ENCODE results near the gene POLR1D. TPM values are rescaled to one million over a fixed set of nuclear protein-coding genes. Genes with fewer than 3 reads are reported as not detected.
"Not testable (repeated sequence)": the region's sequence is repeated elsewhere in the genome, so short reads cannot be mapped to it uniquely, and the experiment has no call there.

The POLR1D gene
- total RNA-seq, 1 donor from 2014 or later: 120 TPM

GRCh38 chr13:27628081-27628480 is 6.4 kb downstream of the POLR1D start:
- no peak for DNase-seq (ENCODE audit: low spot score in 2 of 2, unreplicated experiment in 2 of 2)
- Mint-ChIP-seq H3K4me3 (no peak overlapping the region), H3K27me3 (ENCODE audit: low read depth) (no peaks in the 10 kb centered on the region), H3K36me3 (peaks cover 38% of the 10 kb centered on the region), H3K9me3 (no peaks in the 10 kb centered on the region), H3K27ac (no peak overlapping the region), H3K4me1 (peaks cover 12% of the 10 kb centered on the region)
- TF ChIP-seq CTCF (IDR thresholded peaks at IDR 0.05; ENCODE audit: unreplicated experiment): no peak

- not testable (repeated sequence) for H3K4me1 Mint-ChIP-seq; H3K4me3 Mint-ChIP-seq; DNase-seq (ENCODE audit: low spot score in 2 of 2, unreplicated experiment in 2 of 2); H3K27ac Mint-ChIP-seq; H3K9me3 Mint-ChIP-seq; H3K27me3 Mint-ChIP-seq (ENCODE audit: low read depth)
- H3K36me3 Mint-ChIP-seq: peaks cover 34% of the 10 kb centered on the region
Observed at GRCh38 chr13:27628766-27629165, 7.1 kb downstream of the POLR1D start.

GRCh38 chr13:27631156-27631555 is 9.5 kb downstream of the POLR1D start:
- Mint-ChIP-seq H3K4me1 (peaks cover 5% of the 10 kb centered on the region), H3K9me3 (no peaks in the 10 kb centered on the region), H3K27ac (no peak overlapping the region), H3K36me3 (peaks cover 27% of the 10 kb centered on the region), H3K27me3 (ENCODE audit: low read depth) (no peaks in the 10 kb centered on the region), H3K4me3 (no peak overlapping the region)
- DNase-seq (ENCODE audit: low spot score in 2 of 2, unreplicated experiment in 2 of 2): no peak
- TF ChIP-seq CTCF (IDR thresholded peaks at IDR 0.05; ENCODE audit: unreplicated experiment): no peak

- Mint-ChIP-seq H3K9me3 (no peaks in the 10 kb centered on the region), H3K4me1 (peaks cover 8% of the 10 kb centered on the region), H3K36me3 (peaks cover 27% of the 10 kb centered on the region), H3K27ac (no peak overlapping the region), H3K27me3 (ENCODE audit: low read depth) (no peaks in the 10 kb centered on the region), H3K4me3 (no peak overlapping the region)
- DNase-seq (ENCODE audit: low spot score in 2 of 2, unreplicated experiment in 2 of 2): no peak
- TF ChIP-seq CTCF (IDR thresholded peaks at IDR 0.05; ENCODE audit: unreplicated experiment): no peak
Observed at GRCh38 chr13:27631665-27632064, 10.0 kb downstream of the POLR1D start.

GRCh38 chr13:27632214-27632613 is 10.5 kb downstream of the POLR1D start:
- Mint-ChIP-seq H3K36me3 (peaks cover 27% of the 10 kb centered on the region), H3K4me3 (no peak overlapping the region), H3K27ac (no peak overlapping the region), H3K27me3 (ENCODE audit: low read depth) (no peaks in the 10 kb centered on the region), H3K9me3 (no peaks in the 10 kb centered on the region), H3K4me1 (peaks cover 12% of the 10 kb centered on the region)
- no peak for DNase-seq (ENCODE audit: low spot score in 2 of 2, unreplicated experiment in 2 of 2)
- TF ChIP-seq CTCF (IDR thresholded peaks at IDR 0.05; ENCODE audit: unreplicated experiment): no peak

GRCh38 chr13:27632648-27633047 is 11.0 kb downstream of the POLR1D start:
- no peak for DNase-seq (ENCODE audit: low spot score in 2 of 2, unreplicated experiment in 2 of 2)
- Mint-ChIP-seq H3K4me1 (peaks cover 12% of the 10 kb centered on the region), H3K9me3 (no peaks in the 10 kb centered on the region), H3K27ac (no peak overlapping the region), H3K27me3 (ENCODE audit: low read depth) (no peaks in the 10 kb centered on the region), H3K4me3 (no peak overlapping the region), H3K36me3 (peaks cover 23% of the 10 kb centered on the region)
- TF ChIP-seq CTCF (IDR thresholded peaks at IDR 0.05; ENCODE audit: unreplicated experiment): no peak

Data from mesothelial cell of epicardium (in vitro differentiated cells).